ENCODE data around the gene PFKP.
A peak's percentile ranks its signal among the peaks of the same experiment; 100 is the strongest.

PFKP gene

GRCh38 chr10:3094609-3095036 lies 27.3 kb downstream of the PFKP start:
- H3K27ac Mint-ChIP-seq = peak overlapping the region; percentile 92
- H3K9me3 Mint-ChIP-seq (ENCODE audit: low read depth) = no peaks in the 10 kb centered on the region
- peaks cover 11% of the 10 kb centered on the region for H3K36me3 Mint-ChIP-seq
- H3K27me3 Mint-ChIP-seq = no peaks in the 10 kb centered on the region
- no peak overlapping the region for H3K4me3 Mint-ChIP-seq
- peaks cover 65% of the 10 kb centered on the region for H3K4me1 Mint-ChIP-seq (ENCODE audit: low read depth)

DNA sequence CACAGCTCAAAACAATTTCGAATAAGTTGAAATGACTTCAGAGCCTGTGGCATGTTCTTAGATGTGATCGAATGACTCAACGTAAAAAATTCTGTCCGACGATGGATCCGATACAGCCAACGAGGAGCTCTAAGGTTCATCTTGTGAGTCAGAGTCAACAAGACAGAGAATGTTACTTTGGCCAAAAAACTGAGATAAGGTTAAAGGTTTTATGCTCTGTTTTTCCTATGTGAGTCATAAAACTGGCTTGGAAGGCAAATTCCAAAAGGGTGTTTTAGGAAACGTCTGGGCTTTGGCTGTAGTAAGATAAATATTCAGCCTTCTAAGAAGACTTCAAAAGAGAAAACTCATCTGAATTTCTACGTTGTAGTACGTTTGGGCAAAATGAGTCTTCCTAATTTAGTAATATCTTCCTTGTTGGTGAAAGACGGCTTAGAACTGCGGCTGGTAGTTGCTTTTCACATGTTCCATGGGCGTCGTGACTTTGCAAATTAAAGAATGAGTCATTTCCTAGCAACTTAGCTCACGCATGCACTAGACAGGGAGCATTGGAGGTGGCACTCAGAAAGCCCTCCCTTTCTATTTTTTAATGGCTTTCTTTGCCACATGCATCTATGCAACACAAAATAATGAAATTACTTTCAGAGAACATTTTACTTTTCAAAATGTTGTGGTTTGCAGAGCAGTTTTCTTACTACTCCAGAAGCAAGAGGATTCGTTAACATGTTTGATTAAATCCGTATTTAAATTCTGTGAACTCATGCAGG lies 28.2 kb downstream of the PFKP start:
- peaks cover 60% of the 10 kb centered on the region for H3K4me1 Mint-ChIP-seq (ENCODE audit: low read depth)
- no peaks in the 10 kb centered on the region for H3K9me3 Mint-ChIP-seq (ENCODE audit: low read depth)
- peak overlapping the region; percentile 92 for H3K27ac Mint-ChIP-seq
- peaks cover 17% of the 10 kb centered on the region for H3K36me3 Mint-ChIP-seq
- peak overlapping the region; percentile 67 for H3K4me3 Mint-ChIP-seq
- no peaks in the 10 kb centered on the region for H3K27me3 Mint-ChIP-seq

DNA sequence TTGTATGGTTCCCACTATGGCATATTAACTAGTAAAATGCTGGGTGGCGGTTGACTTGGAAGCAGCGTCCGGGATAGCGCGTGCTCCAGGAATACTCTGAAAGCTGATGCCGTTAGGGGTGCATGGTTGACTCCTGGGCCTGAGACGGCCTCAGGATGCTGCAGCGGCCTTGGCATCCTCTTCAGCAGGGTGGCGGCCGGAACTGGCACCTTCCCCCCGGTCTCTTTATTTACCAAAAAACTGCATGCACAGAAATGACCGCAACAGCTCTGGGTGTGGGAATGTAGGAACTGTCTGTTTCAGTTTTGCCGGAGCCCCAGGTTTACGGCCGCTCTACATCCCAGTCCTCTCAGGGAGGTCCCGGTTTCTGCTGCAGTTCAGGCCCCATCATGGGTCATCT lies 28.8 kb downstream of the PFKP start:
- Mint-ChIP-seq H3K36me3 (peaks cover 19% of the 10 kb centered on the region), H3K9me3 (ENCODE audit: low read depth) (no peaks in the 10 kb centered on the region)

DNA sequence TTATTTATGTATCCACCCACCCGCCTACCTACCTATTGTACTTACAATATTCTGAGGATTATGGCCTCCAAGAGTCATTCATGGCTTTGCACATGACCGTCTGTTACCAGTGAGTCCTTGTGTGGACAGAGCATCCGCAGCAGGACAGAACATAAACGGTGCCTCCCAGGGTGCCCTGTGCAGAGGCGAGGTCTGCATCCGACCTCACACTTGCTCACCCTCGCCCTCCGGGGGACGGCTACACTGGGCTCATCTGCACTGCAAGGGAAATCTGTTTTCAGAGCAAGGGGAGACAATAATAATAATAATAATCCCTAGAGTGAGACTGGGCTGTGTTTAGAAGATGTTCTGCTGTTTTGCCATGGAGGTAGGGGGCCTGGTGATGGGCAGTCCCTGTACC lies 29.8 kb downstream of the PFKP start:
- H3K27me3 Mint-ChIP-seq = no peaks in the 10 kb centered on the region
- peaks cover 16% of the 10 kb centered on the region for H3K36me3 Mint-ChIP-seq
- peaks cover 46% of the 10 kb centered on the region for H3K4me1 Mint-ChIP-seq (ENCODE audit: low read depth)
- H3K4me3 Mint-ChIP-seq = no peak overlapping the region
- peak overlapping the region; percentile 89 for H3K27ac Mint-ChIP-seq
- H3K9me3 Mint-ChIP-seq (ENCODE audit: low read depth) = no peaks in the 10 kb centered on the region

More for the DNA sequence above, 28.8 kb downstream of the PFKP start:
- Mint-ChIP-seq H3K27ac (peak overlapping the region; percentile 92), H3K4me3 (no peak overlapping the region), H3K27me3 (no peaks in the 10 kb centered on the region), H3K4me1 (ENCODE audit: low read depth) (peaks cover 54% of the 10 kb centered on the region)

DNA sequence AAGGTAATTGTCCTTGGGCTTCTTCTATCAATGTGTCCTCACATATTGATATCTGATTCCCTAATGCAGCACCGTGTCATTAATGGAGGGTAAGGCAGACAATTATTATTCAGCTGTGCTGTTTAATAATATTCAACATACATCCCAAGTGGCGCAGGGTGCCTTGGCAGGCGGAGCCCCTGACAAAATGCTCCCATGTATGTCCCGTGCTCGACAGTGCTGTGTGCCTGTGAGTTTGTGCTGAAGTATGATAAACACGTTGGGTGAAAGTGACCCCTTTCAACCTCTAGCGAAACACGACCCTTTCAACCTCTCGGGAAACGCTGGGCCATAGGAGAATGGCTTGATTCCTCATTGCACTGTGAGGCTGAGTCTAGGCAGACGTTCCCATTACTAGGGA lies 31.3 kb downstream of the PFKP start:
- Mint-ChIP-seq H3K4me1 (ENCODE audit: low read depth) (peaks cover 35% of the 10 kb centered on the region), H3K9me3 (ENCODE audit: low read depth) (no peaks in the 10 kb centered on the region), H3K36me3 (peaks cover 13% of the 10 kb centered on the region), H3K27ac (no peak overlapping the region), H3K27me3 (no peaks in the 10 kb centered on the region), H3K4me3 (no peak overlapping the region)

DNA sequence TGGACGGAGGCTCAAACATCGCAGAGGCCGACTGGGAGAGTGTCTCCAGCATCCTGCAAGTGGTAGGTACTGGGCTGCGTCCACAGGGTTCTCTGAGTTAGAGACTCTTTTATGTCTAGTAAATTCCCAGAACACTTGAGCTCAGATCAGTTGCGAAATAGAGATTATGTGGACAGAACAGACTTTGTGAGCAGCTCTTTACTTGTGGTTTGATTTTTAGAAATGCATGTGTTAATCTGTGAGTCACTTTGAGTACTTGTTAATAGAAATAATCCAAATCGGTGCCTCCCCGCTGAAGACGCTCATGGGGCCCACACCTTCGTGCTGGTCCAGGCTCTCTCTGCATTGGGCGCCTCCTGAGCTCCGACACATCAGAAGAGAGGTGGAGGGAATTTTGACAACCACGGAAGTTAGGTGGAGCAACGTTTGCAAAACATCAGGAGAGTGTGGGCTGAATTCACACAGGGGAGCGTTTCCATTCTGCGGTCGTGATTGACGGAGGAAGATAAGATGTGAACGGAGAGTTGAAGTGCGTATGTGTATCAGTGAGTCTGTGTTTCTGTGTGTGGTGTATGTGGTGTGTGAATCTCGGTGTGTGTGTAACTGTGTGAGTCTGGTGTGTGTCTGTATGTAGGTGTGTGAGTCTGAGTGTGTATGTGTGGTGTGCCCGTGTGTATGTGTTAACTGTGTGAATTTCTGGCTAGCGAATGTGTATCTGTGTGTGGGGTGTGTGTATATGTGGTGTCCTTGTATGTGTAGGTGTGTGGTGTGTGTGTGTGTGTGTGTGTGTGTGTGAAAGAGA lies 32.1 kb downstream of the PFKP start:
- no peak overlapping the region for H3K4me3 Mint-ChIP-seq
- H3K4me1 Mint-ChIP-seq (ENCODE audit: low read depth) = peaks cover 27% of the 10 kb centered on the region
- H3K27ac Mint-ChIP-seq = peak overlapping the region; percentile 55
- H3K36me3 Mint-ChIP-seq = peaks cover 11% of the 10 kb centered on the region
- no peaks in the 10 kb centered on the region for H3K27me3 Mint-ChIP-seq
- H3K9me3 Mint-ChIP-seq (ENCODE audit: low read depth) = no peaks in the 10 kb centered on the region

GRCh38 chr10:3100093-3100792 lies 32.9 kb downstream of the PFKP start:
- Mint-ChIP-seq H3K27me3 (no peaks in the 10 kb centered on the region), H3K27ac (no peak overlapping the region), H3K4me1 (ENCODE audit: low read depth) (peaks cover 20% of the 10 kb centered on the region), H3K9me3 (ENCODE audit: low read depth) (no peaks in the 10 kb centered on the region), H3K36me3 (peaks cover 11% of the 10 kb centered on the region), H3K4me3 (no peak overlapping the region)

DNA sequence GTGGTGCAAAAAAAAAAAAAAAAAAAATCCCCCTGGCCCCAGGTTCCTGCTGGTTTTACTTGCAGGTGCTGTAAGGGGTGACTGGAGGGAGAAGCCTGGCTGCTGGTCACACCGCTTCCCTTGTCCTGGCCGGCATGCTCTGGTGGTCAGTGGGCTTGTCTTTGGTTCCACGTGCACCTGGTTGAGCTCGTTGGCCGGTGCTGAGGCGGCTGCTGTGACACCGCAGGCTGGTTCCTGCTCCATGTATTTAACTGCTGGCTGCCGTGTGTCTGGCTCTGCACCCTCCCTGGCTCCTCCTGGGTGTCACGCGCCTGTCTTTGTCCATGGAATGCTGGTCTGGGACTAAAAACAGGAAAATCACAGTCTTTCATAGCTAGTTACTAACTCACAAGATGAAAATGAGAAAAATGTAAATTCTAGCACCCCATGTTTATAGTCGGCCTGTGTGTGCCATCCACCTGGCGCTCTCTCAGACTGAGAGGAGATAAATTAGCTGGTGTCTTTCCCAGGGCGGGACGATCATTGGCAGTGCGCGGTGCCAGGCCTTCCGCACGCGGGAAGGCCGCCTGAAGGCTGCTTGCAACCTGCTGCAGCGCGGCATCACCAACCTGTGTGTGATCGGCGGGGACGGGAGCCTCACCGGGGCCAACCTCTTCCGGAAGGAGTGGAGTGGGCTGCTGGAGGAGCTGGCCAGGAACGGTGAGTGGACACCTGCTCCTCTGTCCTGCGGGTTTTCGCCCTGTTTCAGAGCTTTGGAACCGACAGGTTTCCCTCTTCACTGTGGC lies 33.7 kb downstream of the PFKP start:
- peak overlapping the region; percentile 61 for H3K27ac Mint-ChIP-seq
- H3K27me3 Mint-ChIP-seq = no peaks in the 10 kb centered on the region
- H3K36me3 Mint-ChIP-seq = peaks cover 11% of the 10 kb centered on the region
- no peaks in the 10 kb centered on the region for H3K9me3 Mint-ChIP-seq (ENCODE audit: low read depth)
- no peak overlapping the region for H3K4me3 Mint-ChIP-seq
- H3K4me1 Mint-ChIP-seq (ENCODE audit: low read depth) = peaks cover 12% of the 10 kb centered on the region

DNA sequence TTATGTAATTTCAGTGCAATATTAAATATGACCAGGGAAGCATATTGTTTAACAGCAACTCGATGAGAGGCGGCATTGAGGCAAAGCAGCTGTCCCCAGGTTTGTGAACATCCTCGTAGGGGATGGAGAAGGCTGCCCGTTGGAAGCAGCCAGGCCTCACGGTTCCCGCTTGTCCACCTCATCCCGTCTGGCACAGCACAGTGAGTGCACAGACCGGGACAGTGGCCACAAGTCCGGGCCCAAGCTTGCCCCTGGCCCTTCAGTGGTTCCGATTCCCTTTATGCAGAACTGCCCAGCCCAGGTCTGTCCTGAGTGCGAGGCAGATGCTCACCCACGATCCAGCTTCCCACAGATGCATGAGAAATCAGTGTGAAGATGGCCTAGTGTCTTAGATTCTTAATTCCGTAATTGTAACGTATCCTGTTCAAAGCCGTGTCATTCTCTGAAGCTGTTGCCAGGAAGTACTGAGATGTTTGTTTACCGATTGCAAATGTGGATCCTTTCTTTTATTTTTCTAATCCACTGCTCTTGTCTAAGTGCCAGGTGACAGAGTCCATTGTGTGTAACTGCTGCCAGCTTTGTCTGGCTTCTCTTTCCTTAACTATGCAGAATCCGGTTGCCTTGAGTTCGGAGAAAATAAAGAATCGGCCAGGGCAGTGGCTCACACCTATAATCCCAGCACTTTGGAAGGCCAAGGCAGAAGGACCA lies 35.5 kb downstream of the PFKP start:
- Mint-ChIP-seq H3K27me3 (no peaks in the 10 kb centered on the region), H3K9me3 (ENCODE audit: low read depth) (no peaks in the 10 kb centered on the region), H3K4me1 (ENCODE audit: low read depth) (peaks cover 2% of the 10 kb centered on the region), H3K36me3 (peaks cover 11% of the 10 kb centered on the region), H3K27ac (no peak overlapping the region), H3K4me3 (no peak overlapping the region)

DNA sequence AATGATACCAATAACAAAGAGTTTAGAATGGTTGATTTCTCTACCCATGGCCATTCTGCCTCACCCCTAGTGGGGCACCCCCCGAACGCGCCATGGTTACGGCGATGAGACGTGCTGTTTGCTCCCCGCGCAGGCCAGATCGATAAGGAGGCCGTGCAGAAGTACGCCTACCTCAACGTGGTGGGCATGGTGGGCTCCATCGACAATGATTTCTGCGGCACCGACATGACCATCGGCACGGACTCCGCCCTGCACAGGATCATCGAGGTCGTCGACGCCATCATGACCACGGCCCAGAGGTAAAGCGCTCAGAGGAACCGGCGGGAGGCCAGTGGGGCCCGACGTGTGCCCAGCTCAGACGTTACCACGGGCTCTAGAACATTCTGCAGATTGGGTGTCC lies 36.3 kb downstream of the PFKP start:
- Mint-ChIP-seq H3K27ac (no peak overlapping the region), H3K27me3 (no peaks in the 10 kb centered on the region), H3K4me3 (no peak overlapping the region)

DNA sequence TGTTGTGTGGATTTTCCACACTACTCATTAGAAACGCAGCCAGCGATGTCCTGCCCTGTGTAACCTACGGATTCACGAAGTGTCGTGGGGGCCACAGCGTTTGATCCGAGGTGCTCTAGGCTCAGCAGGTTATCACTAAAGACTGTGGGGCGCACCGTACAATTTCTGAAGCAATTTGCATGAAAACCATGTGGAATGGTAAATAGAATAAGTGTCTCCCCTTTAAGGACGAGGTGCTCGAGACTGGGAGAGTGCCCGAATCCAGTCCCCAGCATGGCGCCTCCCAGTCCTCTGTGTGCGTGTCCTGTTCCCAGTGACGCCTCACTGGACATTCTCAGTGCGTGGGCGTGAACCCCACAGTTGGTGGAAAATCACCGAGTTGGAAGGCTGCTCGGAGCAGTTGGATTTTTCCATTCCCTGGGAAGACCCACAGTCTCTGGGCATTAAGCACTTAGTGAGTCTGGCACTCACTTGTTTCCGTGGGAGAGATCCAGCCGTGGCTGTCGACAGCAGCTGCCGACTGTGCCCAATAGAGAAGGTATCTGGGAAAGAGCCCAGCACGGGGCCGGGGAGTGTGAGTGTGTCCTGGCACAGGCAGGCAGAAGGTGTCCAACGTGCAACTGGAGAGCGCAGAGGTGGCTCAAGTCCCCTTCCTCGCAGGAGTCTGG lies 37.0 kb downstream of the PFKP start:
- H3K36me3 Mint-ChIP-seq = peaks cover 13% of the 10 kb centered on the region
- H3K4me3 Mint-ChIP-seq = no peak overlapping the region
- no peak overlapping the region for H3K27ac Mint-ChIP-seq
- no peaks in the 10 kb centered on the region for H3K27me3 Mint-ChIP-seq
- peaks cover 2% of the 10 kb centered on the region for H3K4me1 Mint-ChIP-seq (ENCODE audit: low read depth)
- H3K9me3 Mint-ChIP-seq (ENCODE audit: low read depth) = no peaks in the 10 kb centered on the region

More for the DNA sequence above, 36.3 kb downstream of the PFKP start:
- H3K4me1 Mint-ChIP-seq (ENCODE audit: low read depth) = peaks cover 2% of the 10 kb centered on the region
- H3K9me3 Mint-ChIP-seq (ENCODE audit: low read depth) = no peaks in the 10 kb centered on the region
- H3K36me3 Mint-ChIP-seq = peaks cover 13% of the 10 kb centered on the region

- no peaks in the 10 kb centered on the region for H3K4me1 Mint-ChIP-seq (ENCODE audit: low read depth)
- H3K9me3 Mint-ChIP-seq (ENCODE audit: low read depth) = no peaks in the 10 kb centered on the region
- no peak overlapping the region for H3K4me3 Mint-ChIP-seq
- no peak overlapping the region for H3K27ac Mint-ChIP-seq
- no peaks in the 10 kb centered on the region for H3K27me3 Mint-ChIP-seq
- H3K36me3 Mint-ChIP-seq = peaks cover 12% of the 10 kb centered on the region
Measured at GRCh38 chr10:3105166-3105565, 37.8 kb downstream of the PFKP start.

DNA sequence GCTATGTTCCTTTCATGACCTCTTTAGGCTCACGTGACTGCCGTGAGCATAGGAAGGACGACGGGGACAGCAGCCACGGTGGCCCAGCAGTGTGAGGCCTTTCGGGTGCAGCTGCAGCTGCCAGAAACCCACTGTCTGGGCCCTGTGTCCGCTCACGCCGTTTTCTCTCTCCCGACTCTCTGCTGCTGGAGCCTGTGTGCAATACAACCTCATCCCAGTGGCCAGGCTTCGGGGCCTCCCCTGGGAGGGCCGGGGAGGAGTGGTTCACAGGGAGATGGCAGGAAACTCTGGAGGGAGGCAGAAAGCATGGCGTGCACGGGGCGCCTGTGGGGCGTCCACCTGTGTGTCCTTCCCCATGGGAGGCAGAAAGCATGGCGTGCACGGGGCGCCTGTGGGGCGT lies 38.6 kb downstream of the PFKP start:
- Mint-ChIP-seq H3K27ac (no peak overlapping the region), H3K27me3 (no peaks in the 10 kb centered on the region), H3K36me3 (peaks cover 12% of the 10 kb centered on the region), H3K4me3 (no peak overlapping the region), H3K4me1 (ENCODE audit: low read depth) (no peaks in the 10 kb centered on the region), H3K9me3 (ENCODE audit: low read depth) (no peaks in the 10 kb centered on the region)

Data from activated naive CD8-positive, alpha-beta T cell (primary cell).